GF-D8 (cell line): ENCODE data around the gene RALGPS1.

Experiments
- DNase-seq: peaks from one replicate; lab custom pipeline; 2025; lab: John Stamatoyannopoulos, UW

RALGPS1 gene

DNA sequence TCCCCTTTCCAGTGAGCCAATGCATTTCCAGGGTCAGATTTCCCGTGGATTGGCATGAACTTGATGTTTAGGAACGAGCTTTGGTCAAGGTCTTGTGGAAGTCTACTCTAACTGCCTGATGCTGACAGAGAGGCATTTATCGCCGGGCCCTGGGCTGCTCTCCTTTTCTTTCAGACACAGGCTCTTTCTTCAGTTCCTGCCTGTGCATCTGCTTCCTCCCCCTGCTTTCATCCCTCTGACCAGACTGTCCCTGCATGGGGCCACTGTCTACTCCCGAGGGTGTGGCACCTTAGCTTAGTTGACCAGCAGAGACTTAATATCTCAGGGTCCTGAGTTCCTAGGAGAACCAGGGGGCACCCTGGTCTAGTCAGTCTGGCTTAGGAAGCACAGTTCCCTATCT is 41.2 kb downstream of the RALGPS1 start:
- no peak for DNase-seq

DNA sequence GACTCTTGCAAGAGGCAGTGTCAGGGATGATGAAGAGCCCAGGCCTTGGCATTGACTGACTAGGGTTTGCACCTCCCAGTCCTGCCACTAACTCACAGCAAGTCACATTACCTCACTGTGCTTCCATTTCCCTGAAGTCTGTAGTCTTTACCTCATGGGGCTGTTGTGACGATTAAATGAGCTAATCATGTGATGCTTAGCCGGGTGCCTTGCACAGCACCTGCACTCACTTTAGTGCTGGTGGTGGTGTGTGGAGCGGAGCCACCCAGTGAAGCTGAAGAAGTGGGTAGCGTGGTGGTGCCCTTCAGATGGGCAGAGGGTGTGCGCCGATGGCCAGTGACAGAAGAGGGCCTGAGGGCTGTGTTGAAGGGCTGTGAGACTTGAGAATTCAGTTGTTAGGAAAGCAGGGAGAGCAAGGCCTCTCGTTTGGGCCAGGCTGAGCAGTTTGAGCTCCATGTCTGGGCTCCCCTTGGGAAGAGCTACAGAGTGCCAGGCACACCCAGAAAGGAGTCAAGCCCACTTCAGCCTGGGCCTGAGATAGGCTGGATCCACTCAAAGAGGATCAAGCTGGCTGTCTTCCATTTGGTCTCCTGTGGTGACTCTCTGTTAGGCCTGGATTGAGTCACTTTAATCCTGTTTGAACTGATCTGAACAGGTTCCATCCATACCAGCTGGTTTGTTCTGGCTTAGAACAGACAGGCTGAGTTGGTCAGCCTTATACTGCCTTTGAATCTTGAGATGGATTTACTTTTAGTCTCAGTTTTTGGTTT is 42.5 kb downstream of the RALGPS1 start:
- DNase-seq = no peak

DNA sequence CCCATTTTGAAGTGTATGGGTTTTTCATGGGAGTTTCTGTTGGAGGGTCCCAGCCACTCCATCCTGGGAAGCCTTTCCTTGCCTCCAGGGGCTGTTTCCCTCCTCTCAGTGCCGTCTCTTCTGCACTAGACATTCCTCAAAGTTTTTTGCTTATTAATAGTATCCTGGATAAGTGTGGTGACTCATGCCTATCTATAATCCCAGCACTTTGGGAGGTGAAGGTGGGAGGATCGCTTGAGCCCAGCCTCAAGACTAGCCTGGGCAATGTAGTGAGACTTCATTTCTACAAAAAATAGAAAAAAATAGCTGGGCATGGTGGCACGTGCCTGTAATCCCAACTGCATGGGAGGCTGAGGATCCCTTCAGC is 43.1 kb downstream of the RALGPS1 start:
- DNase-seq = no peak

DNA sequence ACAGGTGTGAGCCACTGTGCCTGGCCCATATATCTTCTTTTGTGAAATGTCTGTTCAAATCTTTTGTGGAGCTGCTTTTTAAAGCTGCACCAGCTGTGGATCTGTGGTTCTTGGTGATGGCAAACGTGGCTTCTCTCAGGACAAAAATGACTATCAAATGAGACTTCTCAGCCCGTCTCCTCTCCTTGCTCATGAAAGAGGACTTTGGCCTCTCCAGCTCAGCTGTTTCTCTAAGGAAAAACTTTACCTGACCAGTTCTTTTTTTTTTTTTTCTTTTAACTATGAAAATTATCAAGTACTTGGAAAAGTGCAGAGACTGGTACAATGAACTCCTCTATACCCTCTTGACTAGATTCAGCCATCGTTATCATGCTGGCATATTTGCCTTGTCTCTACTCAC is 44.8 kb downstream of the RALGPS1 start:
- no peak for DNase-seq

DNA sequence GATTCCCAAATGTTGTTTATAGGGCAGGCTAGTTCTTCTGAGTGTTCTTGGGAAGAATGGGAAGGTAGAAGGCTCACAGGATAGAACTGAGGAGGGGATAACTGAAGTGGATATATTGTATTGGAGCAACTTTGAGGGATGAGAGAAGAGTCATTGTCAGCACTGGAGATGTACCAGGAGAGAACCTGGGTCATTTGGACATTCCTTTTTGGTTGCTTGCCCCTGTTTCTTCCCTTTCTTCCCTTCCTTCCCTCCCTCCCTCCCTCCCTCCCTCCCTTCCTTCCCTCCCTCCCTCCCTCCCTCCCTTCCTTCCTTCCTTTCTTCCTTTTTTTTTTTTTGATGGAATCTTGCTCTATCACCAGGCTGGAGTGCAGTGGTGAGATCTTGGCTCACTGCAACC is 45.3 kb downstream of the RALGPS1 start:
- DNase-seq = no peak

DNA sequence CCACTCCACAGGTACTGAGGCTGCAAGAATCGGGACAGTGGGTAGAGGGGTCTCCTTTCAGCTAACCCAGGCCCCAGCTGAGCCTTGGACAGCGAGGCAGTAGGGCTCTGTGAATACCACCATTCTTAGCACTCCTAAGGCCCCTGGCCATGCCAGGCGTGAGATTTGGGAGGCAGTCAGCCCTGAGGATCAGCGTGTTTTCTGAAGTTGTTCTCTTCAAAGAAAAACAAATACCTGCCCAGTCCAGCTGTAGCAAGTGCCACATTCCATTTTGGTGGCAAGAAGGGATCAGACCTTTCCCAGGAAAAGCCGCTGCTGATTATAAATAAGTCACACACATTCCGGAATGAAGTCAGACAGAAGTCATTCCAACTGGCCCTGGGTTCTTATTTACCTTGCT is 47.8 kb downstream of the RALGPS1 start:
- no peak for DNase-seq

DNA sequence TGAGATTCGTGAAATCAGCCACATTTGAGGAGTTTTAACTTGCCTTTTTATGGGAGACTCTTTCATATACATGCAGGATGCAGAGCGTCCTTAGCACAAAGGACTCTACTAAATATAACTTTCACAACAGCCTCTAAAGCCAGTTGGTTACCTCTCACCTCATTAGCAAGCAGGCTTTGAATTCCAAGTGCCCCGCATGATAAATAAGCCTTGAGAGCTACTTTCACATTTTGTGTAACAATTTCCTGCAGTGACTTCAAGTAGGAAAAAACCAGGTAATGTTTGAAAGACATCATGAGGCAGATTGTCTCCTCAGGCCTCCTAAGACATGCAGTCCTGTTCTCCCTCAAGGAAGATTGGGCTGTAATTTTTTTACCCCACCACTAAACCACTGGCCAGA is 50.5 kb downstream of the RALGPS1 start:
- DNase-seq = no peak

DNA sequence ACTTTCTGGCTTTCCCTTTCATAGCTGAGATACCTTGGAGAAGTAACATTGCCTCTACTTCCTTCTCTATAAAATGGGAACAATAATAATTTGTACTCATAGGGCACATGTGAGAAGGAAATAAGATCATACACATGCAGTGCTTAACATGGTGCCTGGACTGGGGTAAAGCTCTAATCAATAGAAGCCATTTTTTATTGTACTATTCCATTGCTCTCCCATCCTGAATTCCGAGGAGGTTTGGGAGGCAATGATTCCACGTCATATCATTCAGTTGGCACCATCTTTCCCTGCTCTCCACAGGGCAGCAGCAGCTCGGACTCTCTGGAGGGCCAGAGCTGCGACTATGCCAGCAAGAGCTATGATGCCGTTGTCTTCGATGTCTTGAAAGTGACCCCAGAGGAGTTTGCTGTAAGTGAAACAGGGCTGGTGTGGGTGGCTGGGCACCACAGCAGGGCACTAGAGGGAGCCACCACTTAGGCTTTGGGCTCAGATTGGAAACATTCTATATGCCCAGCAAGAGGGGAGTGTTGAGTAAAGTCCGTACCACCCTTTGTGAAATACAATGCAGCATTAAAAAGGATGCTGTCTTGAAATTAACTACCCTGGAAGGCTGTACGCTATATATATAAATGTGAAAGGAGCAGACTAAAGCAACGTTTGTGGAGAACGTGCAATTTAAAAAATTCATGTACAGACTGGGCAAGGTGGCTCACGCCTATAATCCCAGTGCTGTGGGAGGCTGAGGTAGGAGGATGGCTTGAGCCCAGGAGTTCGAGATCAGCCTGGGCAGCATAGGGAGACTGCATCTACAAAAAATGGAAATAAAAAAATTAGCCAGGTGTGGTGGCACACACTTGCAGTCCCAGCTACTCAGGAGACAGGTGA is 51.2 kb downstream of the RALGPS1 start:
- DNase-seq = no peak

DNA sequence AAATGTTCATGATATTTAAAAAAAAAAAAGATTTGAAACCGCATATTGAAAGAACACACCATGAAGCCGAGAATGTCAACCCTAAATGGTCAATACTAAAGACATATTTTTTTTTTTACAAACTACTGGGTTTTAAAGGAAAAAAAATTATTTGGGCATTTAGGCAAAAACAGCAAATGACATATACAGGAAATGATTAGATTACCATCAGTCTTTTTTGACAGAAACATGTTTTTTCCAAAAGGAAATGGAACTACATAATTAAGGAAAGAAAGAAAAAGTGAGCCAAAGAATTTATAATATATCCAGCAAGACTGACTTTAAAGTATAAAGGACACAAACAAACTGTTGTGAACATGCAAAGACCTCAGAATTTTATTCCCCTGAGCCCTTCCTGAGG is 56.7 kb downstream of the RALGPS1 start:
- DNase-seq = no peak

DNA sequence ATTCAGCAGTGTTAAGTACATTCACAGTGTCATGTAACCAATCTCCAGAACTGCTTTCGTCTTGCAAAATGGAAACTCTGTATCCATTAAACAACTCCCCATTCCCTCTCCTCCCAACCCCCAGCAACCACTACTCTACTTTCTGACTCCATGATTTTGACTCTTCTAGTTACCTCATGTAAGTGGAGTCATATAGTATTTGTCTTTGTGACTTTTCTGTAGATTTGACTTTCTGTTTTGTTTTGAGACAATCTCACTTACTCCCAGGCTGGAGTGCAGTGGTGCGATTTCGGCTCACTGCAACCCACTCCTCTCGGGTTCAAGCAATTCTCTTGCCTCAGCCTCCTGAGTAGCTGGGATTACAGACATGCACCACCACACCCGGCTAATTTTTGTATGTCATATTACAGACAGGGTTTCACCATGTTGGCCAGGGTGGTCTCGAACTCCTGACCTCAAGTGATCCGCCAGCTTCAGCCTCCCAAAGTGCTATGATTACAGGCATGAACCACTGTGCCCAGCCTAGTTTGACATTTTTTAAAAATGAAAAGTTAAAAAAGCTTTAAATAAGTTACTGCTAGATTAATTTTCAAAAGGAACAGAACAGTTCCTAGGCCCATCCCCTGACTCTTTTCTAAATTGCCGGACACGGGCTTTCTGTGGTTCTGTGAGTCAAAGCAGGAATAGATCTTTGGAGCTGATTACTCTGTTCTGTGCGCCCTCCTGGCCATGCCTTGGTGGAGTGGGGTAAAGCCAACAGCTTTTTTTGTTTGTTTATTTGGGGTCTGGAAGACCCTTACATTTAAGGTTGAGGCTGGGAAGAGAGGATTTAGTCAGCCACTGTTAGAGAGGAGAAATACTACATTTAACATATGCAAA is 59.3 kb downstream of the RALGPS1 start:
- DNase-seq = no peak

DNA sequence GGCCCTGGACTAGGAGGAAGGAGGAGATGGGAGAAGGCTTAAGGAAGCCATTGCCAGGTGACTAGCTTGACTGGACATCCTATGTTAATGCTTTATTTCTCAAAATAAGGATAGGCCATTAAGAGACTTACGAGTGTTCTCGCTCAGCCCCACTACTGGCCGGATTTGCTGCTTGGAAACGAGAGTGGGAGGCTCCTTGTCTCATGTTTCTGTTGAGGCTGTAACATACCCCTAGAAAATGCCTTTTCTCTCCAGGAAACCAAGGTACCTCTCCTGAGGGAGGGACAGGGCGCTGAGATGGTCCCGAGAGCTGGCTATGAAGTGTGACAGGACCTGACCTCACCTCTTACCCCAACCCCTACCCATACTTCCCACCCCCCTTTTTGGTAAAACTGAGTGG is 60.0 kb downstream of the RALGPS1 start:
- no peak for DNase-seq

DNA sequence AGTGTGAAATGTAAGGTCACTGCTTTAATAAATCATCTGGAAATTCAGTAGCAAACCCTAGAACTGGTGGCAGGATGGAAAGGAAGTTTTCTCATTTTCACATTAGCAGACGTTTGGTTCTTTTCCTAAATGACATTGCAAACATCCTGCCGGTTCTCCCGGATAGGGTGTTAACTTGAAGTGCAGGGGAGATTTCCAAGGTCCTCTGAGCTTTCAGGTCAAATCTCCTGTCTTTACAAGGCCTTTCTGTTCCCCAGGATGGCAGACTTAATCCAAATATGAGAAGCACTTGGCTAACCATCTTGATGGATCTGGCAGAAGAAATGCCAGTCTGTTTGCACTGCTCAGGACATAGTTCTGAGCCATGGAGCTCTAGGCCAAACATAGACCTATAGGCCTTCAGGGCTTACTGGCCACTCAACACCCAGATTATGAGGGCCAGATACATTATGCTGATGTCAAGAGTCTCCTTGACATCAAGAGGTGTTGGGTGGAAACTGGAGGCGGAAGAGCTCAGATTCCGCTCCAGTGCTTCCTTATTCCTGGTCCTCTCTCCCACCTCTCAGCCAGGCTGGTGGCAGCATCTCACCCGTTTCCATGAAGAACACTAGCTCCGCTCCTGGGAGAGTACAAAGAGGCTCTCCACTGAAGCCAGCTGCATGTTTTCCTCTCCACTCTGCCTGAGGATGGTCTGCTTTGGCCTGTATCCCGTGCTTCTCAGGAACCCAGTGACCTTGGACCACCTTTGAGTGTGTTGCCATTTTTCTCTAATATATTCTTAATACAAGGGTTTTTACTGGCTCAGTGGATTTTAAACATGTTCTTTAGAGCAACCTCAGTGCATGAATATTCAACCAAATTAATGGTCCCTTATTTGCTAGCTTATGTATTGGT is 61.0 kb downstream of the RALGPS1 start:
- DNase-seq = no peak

DNA sequence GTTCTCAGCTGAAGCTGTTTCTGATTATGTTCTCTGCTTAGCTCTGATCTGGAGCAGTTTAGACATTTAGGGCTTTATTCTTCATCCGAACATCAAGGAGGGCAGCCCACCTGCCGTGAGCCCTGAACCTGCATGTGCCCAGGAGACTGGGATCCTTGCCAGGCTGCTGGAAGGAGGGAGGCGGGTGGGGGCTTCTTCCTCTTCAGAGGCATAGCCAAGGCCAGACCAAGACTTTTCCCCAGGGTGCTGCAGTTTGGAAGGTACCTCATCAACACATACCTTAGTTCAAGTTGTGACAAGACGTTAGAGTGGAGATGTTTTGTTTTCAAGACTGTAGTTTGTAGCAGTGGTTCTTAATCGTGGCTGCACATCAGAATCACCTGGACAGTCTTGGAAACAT is 64.9 kb downstream of the RALGPS1 start:
- no peak for DNase-seq

DNA sequence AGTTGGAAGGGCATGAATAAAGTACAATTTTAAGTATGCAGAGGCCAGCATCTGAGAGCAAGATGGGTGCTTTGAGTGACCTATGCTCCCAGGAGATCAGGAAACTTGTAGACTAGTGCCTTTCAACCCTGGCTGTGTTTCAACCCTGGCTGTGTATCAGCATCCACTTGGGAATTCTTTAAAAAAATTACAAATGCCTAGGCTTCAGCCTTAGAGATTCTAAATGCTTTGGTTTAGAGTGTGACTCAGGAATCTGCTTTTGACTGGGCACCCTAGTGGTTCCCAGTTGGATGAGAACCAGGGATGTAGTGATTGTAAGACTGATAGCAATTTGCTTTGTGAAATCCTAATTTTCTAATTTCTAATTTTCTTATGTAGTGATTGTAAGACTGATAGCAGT is 65.6 kb downstream of the RALGPS1 start:
- no peak for DNase-seq

DNA sequence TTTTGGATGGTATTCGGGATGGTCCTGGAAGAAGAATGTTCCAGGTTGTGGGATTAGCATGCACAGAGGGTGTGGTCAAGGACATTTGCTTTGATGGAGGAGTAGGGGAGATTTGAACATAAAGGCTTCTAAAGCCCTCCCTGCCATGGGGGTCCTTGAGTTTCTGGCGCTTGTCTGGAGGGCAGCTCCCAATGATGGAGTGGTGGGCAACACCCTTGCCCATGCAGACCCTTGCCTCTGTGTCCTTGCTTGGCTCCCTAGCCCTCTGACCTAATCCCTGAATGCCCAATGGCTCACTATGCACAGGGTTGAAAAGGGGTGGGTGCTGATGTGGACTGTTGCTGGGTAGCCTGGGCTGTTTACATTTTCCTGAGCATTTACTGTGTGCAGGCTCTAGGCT is 66.6 kb downstream of the RALGPS1 start:
- no peak for DNase-seq

DNA sequence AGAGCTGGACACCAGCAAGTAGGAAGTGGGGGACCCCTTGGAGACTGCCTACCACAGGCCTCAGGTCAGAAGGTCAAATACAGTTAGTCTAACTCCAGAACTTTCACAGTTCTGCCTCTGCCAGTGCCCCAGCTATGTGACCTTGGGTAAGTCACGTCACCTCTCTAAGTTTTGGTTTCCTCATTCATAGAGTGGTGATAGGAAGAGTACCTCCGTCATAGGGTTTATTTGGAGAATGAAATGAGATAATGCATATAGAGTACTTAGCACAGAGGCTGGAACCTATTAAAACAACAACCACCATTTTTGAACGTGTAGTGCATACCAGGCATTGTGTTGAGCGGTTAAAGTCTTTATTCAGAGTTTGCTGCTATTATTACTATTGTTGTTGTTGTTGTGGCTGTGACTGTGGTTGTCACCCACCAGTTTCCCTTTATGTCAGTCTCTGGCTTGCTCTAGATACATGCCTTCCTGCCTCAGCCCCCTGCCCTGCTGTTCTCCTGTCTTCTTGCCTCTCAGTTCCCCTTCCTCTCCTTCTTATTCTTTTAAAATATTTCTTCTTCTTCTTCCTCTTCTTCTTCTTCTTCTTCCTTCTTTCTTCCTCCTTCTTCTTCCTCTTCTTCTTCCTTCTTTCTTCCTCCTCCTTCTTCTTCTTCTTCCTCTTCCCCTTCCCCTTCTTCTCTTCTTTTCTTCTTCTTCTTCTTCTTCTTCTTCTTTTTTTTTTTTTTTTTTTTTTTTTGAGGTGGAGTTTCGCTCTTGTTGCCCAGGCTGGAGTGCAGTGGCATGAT is 67.8 kb downstream of the RALGPS1 start:
- no peak for DNase-seq

DNA sequence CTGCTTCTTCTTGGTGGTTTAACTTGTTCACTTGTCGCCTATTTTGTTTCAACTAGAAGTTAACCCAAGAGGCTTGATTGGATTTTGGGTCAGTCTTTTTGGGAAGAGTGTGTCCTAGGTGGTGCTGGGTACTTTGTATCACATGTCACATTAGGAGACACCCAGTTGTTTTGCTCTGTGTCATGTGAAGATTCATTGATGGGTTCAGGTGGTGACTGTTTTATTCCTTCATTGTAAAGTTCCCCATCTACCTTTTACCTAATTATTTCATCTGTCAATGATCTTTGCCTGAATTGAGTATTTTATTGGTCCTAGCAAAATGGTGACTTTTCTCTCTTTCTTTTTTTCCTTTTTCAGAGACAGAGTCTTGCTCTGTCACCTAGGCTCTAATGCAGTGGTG is 69.2 kb downstream of the RALGPS1 start:
- no peak for DNase-seq

DNA sequence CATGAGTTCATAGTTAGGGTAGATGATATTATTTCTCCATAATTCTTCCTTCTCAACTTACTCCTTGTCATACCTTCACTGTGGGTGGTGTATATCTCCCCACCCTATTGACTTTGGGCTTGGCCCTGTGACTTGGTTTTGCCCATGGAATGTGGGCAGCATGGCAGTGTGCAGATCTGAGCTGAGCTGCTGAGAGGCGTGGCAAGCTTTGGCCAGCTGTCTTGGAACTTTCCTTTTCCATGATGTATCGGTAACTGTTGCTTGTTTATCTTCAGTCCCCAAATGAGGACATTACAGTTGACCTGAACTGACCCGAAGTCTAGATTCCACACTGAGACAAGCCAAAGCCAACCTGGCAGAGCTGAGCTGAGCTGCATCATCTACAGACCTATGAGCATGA is 70.4 kb downstream of the RALGPS1 start:
- no peak for DNase-seq

DNA sequence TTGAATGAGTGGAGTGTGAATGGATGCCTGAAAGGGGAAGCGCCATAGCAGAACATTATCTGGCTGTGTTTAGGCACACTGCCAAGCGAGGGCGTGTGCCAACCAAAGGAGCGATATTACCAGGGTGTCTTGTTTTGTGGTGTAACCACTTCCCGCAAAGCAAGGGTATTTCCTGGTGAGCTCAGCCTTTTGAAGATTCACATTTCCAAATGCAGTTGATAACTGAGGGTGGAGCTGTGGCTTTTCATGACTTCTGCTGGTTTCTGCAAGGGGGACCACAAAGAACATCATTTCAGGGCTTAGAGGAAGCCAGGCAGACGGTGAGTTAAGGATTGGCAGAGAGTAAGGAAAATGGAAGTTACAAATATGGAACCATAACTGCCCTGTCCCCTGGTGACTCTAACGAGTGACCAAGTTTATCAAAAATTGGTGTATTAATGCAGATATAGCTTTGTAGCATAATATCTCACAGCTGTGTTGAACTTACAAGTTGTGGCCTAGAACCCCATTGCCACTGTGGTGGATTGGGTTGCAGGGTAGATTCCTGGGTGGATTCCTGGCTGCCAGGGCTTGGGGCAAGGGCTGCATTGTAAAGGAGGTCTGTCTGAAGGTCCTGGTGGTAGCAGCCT is 71.4 kb downstream of the RALGPS1 start:
- peak; percentile 96 for DNase-seq

DNA sequence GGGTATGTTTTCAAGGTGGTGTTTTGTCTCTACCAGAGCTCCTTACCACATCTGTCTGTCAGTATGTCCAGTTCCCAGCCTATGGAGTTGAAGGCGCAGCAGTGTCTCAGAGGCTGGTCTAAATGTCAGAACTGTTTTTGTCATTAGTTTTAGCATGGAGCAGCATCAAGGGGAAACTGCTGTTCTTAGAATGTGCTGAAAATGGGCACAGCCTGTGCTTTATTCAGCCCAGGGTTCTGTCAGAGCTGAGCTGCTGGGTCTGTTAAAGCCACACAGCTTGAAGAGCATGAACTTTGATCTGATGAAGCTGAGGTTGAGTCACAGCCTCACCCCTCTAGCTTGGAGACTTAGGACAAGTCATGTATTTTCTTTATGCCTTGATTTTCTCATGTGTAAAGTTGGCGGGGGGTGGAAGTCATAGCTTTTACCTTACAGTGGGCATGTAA is 71.9 kb downstream of the RALGPS1 start:
- DNase-seq = no peak
